H1 (cell line): ENCODE data around the gene MRE11. TPM values are rescaled to one million over a fixed set of nuclear protein-coding genes. Genes with fewer than 3 reads are reported as not detected.

ENCODE experiments used
- CTCF ChIA-PET: fragments of 300-600 bp; sonication (Branson Sonifier 250); formaldehyde crosslinking; loops from one replicate; lab custom pipeline; 2021; ENCODE audit not compliant: partially characterized antibody; lab: Charles Lee
- POLR2A ChIA-PET: fragments of 300-600 bp; sonication (Branson Sonifier 250); formaldehyde crosslinking; loops from one replicate; lab custom pipeline; 2021; ENCODE audit warnings: inconsistent platforms; ENCODE audit not compliant: partially characterized antibody; lab: Charles Lee
- DNase-seq, 2 experiments: peaks; one replicate each; pipeline versions ENCODE4 v3.0.0 to v3.0.0-alpha.2; 2010 to 2022; ENCODE audit warnings: low spot score in 2 of 2, low read depth in 1 of 2, mixed read lengths in 1 of 2
- FAIRE-seq: peaks from 2 replicates; lab custom pipeline; 2011; peaks lifted over from hg19 to GRCh38; lab: Jason Lieb, UNC
- H2AFZ ChIP-seq: 2 replicates; pipeline ENCODE4 v1.8.1; 2012; ENCODE audit warnings: low read length, inconsistent platforms
- H2AK5ac ChIP-seq: 2 replicates; pipeline ENCODE4 v1.6.1; 2013; ENCODE audit warnings: low read depth, low read length
- H2BK120ac ChIP-seq: replicated peaks from 2 replicates; pipeline ENCODE3; 2013; ENCODE audit warnings: low read depth, low read length, inconsistent platforms
- H2BK12ac ChIP-seq: 2 replicates; pipeline ENCODE4 v1.6.1; 2013; ENCODE audit warnings: low read depth, low read length
- H2BK15ac ChIP-seq: 2 replicates; pipeline ENCODE4 v1.6.1; 2013; ENCODE audit warnings: low read length
- H2BK20ac ChIP-seq: 2 replicates; pipeline ENCODE4 v1.6.1; 2013; ENCODE audit warnings: low read length
- H2BK5ac ChIP-seq: 2 replicates; pipeline ENCODE4 v1.6.1; 2013; ENCODE audit warnings: low read depth, low read length
- H3K14ac ChIP-seq: 2 replicates; pipeline ENCODE4 v1.6.1; 2013; ENCODE audit warnings: inconsistent platforms; ENCODE audit not compliant: insufficient read length
- H3K18ac ChIP-seq: 2 replicates; pipeline ENCODE4 v1.6.1; 2013; ENCODE audit warnings: low read length; ENCODE audit errors: extremely low read depth
- H3K23ac ChIP-seq: 2 replicates; pipeline ENCODE4 v1.6.1; 2013; ENCODE audit warnings: inconsistent platforms; ENCODE audit not compliant: insufficient read length
- H3K23me2 ChIP-seq: 2 replicates; pipeline ENCODE4 v1.6.1; 2013; ENCODE audit warnings: low read depth, low read length
- H3K27ac ChIP-seq: 2 replicates; pipeline ENCODE4 v1.6.1; 2011; ENCODE audit warnings: low read depth, low read length, inconsistent platforms
- H3K27me3 ChIP-seq, 4 experiments: replicated peaks in 1 of 4; 1 replicate in 1 of 4; 2 replicates in 3 of 4; pipeline versions ENCODE4 v1.6.1 to v1.8.1; 2011 to 2013; ENCODE audit warnings: low read length in 3 of 4, mild to moderate bottlenecking in 3 of 4, inconsistent platforms in 2 of 4, mixed read lengths in 2 of 4, moderate library complexity in 1 of 4; ENCODE audit not compliant: control insufficient read depth in 3 of 4, insufficient read depth in 3 of 4; ENCODE audit errors: extremely low read depth in 1 of 4
- H3K36me3 ChIP-seq, 4 experiments: 2 replicates each; pipeline versions ENCODE4 v1.6.1 to v1.8.1; 2011 to 2013; ENCODE audit warnings: mild to moderate bottlenecking in 4 of 4, low read length in 3 of 4, moderate library complexity in 2 of 4, control low read depth in 1 of 4, inconsistent platforms in 1 of 4; ENCODE audit not compliant: insufficient read depth in 4 of 4, control insufficient read depth in 2 of 4
- H3K4ac ChIP-seq: replicated peaks from 2 replicates; pipeline ENCODE3; 2013; ENCODE audit warnings: low read length, low read depth, mixed read lengths, inconsistent platforms; ENCODE audit not compliant: insufficient read length
- H3K4me1 ChIP-seq, 4 experiments: replicated peaks in 1 of 4; 1 replicate in 1 of 4; 2 replicates in 3 of 4; pipeline versions ENCODE4 v1.6.1 to v1.8.1; 2011 to 2013; ENCODE audit warnings: low read length in 3 of 4, inconsistent platforms in 2 of 4, mixed read lengths in 1 of 4; ENCODE audit not compliant: insufficient read depth in 4 of 4, control insufficient read depth in 3 of 4
- H3K4me2 ChIP-seq, 2 experiments: 2 replicates each; pipeline versions ENCODE4 v1.6.1 to v1.8.1; 2011 to 2013; ENCODE audit warnings: low read depth in 2 of 2, low read length in 2 of 2, control low read depth in 1 of 2, inconsistent platforms in 1 of 2, mild to moderate bottlenecking in 1 of 2; ENCODE audit not compliant: insufficient read depth in 1 of 2
- H3K4me3 ChIP-seq, 4 experiments: fragments of 200-600, 300-600 bp in 1 of 4; sonication (generic), shearing (Covaris generic), sonication (Bioruptor Twin) in 1 of 4; 2 replicates each; pipeline versions ENCODE4 v1.5.1 to v1.8.1; 2011 to 2016; ENCODE audit warnings: low read length in 4 of 4, low read depth in 3 of 4, control low read depth in 2 of 4, inconsistent platforms in 2 of 4, mild to moderate bottlenecking in 2 of 4, mixed read lengths in 1 of 4, moderate library complexity in 1 of 4; ENCODE audit not compliant: insufficient read depth in 2 of 4; ENCODE audit errors: extremely low read depth in 1 of 4
- H3K56ac ChIP-seq: replicated peaks from 2 replicates; pipeline ENCODE3; 2013; ENCODE audit warnings: low read depth, mild to moderate bottlenecking, mixed read lengths, low read length, inconsistent platforms; ENCODE audit not compliant: insufficient read length
- H3K79me1 ChIP-seq: 2 replicates; pipeline ENCODE4 v1.6.1; 2013; ENCODE audit warnings: low read depth, low read length, control low read depth
- H3K79me2 ChIP-seq, 2 experiments: 2 replicates each; pipeline versions ENCODE4 v1.6.1 to v1.8.1; 2012 to 2013; ENCODE audit warnings: low read length in 2 of 2, mild to moderate bottlenecking in 2 of 2, inconsistent platforms in 1 of 2; ENCODE audit not compliant: insufficient read depth in 2 of 2, control insufficient read depth in 1 of 2
- H3K9ac ChIP-seq, 4 experiments: replicated peaks in 1 of 4; 1 replicate in 1 of 4; 2 replicates in 3 of 4; pipeline versions ENCODE4 v1.6.1 to v1.8.1; 2011 to 2013; ENCODE audit warnings: low read depth in 3 of 4, low read length in 3 of 4, control low read depth in 2 of 4, mild to moderate bottlenecking in 2 of 4, moderate library complexity in 2 of 4, inconsistent platforms in 1 of 4; ENCODE audit errors: extremely low read depth in 1 of 4
- H3K9me3 ChIP-seq, 2 experiments: 2 replicates each; pipeline versions ENCODE4 v1.6.1 to v1.8.1; 2012 to 2013; ENCODE audit warnings: mild to moderate bottlenecking in 2 of 2, moderate library complexity in 2 of 2, control low read depth in 1 of 2, inconsistent platforms in 1 of 2, low read depth in 1 of 2, low read length in 1 of 2, mixed read lengths in 1 of 2; ENCODE audit not compliant: insufficient read depth in 2 of 2
- H4K20me1 ChIP-seq, 2 experiments: replicated peaks in 1 of 2; 2 replicates each; pipeline versions ENCODE3 to v1.8.1; 2011 to 2013; ENCODE audit warnings: inconsistent platforms in 2 of 2, low read length in 2 of 2, mild to moderate bottlenecking in 1 of 2; ENCODE audit not compliant: insufficient read depth in 2 of 2, control insufficient read depth in 1 of 2
- H4K5ac ChIP-seq: 2 replicates; pipeline ENCODE4 v1.6.1; 2013; ENCODE audit warnings: low read length, low read depth, mixed read lengths, inconsistent platforms; ENCODE audit not compliant: insufficient read length
- H4K8ac ChIP-seq: 2 replicates; pipeline ENCODE4 v1.8.0; 2013; ENCODE audit warnings: mild to moderate bottlenecking, moderate library complexity, low read length, inconsistent platforms; ENCODE audit not compliant: insufficient read depth; ENCODE audit errors: extremely low read depth
- H4K91ac ChIP-seq: replicated peaks from 2 replicates; pipeline ENCODE3; 2013; ENCODE audit warnings: low read length, mixed read lengths, inconsistent platforms; ENCODE audit not compliant: insufficient read length
- ASH2L ChIP-seq: fragments of 200-600, 300-600 bp; sonication (generic); IDR thresholded peaks from one replicate; pipeline ENCODE4 v1.7.1; 2017; ENCODE audit warnings: low read length
- BRCA1 ChIP-seq: IDR thresholded peaks from 2 replicates; pipeline ENCODE4 v1.6.1; 2012; ENCODE audit warnings: low read depth, low read length, improper control_type of control experiment
- FOSL1 ChIP-seq: IDR thresholded peaks from 2 replicates; pipeline ENCODE4 v1.6.1; 2011; ENCODE audit warnings: mild to moderate bottlenecking, low read depth, low read length, moderate library complexity; ENCODE audit not compliant: insufficient read depth
- HDAC6 ChIP-seq: IDR thresholded peaks from one replicate; pipeline ENCODE4 v1.7.1; 2012; ENCODE audit warnings: low read depth, mild to moderate bottlenecking, inconsistent platforms, low read length, moderate library complexity
- POLR2AphosphoS5 ChIP-seq: IDR thresholded peaks from 2 replicates; pipeline ENCODE4 v1.6.1; 2011; ENCODE audit warnings: low read depth, low read length
- RAD21 ChIP-seq, 2 experiments: IDR thresholded peaks in 1 of 2; conservative IDR thresholded peaks in 1 of 2; 2 replicates each; pipeline ENCODE4 v1.6.1; 2011; ENCODE audit warnings: low read depth in 2 of 2, low read length in 2 of 2, improper control_type of control experiment in 1 of 2, inconsistent platforms in 1 of 2, mild to moderate bottlenecking in 1 of 2, moderate library complexity in 1 of 2
- SAP30 ChIP-seq: fragments of 300-600 bp; sonication (generic); IDR thresholded peaks from 2 replicates; pipeline ENCODE4 v1.7.1; 2012; ENCODE audit warnings: low read length, moderate library complexity, mild to moderate bottlenecking, inconsistent platforms; ENCODE audit not compliant: insufficient read depth, insufficient replicate concordance
- SIN3A ChIP-seq, 2 experiments: IDR thresholded peaks in 1 of 2; conservative IDR thresholded peaks in 1 of 2; 2 replicates each; pipeline ENCODE4 v1.6.1; 2011 to 2012; ENCODE audit warnings: low read length in 2 of 2, improper control_type of control experiment in 1 of 2, low read depth in 1 of 2, mild to moderate bottlenecking in 1 of 2
- SIX5 ChIP-seq: IDR thresholded peaks from 2 replicates; pipeline ENCODE4 v1.6.1; 2011; ENCODE audit warnings: mild to moderate bottlenecking, low read depth, low read length
- SUZ12 ChIP-seq: fragments of 200-600 bp; sonication (generic); IDR thresholded peaks from 2 replicates; pipeline ENCODE4 v1.6.1; 2012; ENCODE audit warnings: mild to moderate bottlenecking, inconsistent platforms, low read length, moderate library complexity, mixed read lengths
- TAF1 ChIP-seq: IDR thresholded peaks from 2 replicates; pipeline ENCODE4 v1.6.1; 2011; ENCODE audit warnings: mild to moderate bottlenecking, low read depth, low read length
- WGBS, 2 experiments: shearing (Covaris generic) in 1 of 2; methylation state at CpG; one replicate each; pipeline versions ENCODE4 v1.1.6 to v1.1.7; 2013 to 2015; ENCODE audit warnings: low lambda C conversion rate in 2 of 2, mixed read lengths in 2 of 2, inconsistent platforms in 1 of 2, low coverage in 1 of 2, missing lambda C conversion rate in 1 of 2; ENCODE audit not compliant: insufficient replicate concordance in 2 of 2, insufficient coverage in 1 of 2, insufficient read length in 1 of 2; ENCODE audit errors: extremely low coverage in 1 of 2, missing lambda C conversion rate in 1 of 2; 5-methylcytosine and 5-hydroxymethylcytosine counted together
- polyA plus RNA-seq, 7 experiments: library from polyadenylated mRNA; depleted of rRNA in 3 of 7; stranded (reverse) in 5 of 7; unstranded in 2 of 7; fragments of >200 nt in 5 of 7; fragments of 200-250 nt in 2 of 7; gene quantifications; 1 replicate in 5 of 7; 2 replicates in 1 of 7; 4 replicates in 1 of 7; pipeline versions ENCODE4 v1.2.1 to v1.2.3, GENCODE V29; 2011 to 2013; ENCODE audit warnings: missing spikeins in 2 of 7, mixed read lengths in 2 of 7
- total RNA-seq: library from RNA; stranded (reverse); fragmentation: NEBNext Ultra II Directional; extraction: Animal tissue kit (Norgen Biotek cat#: 25700); gene quantifications from 2 replicates; pipeline ENCODE4 v1.2.1, GENCODE V29; 2021
- TF ChIP-seq, protein P1 (sequence below): IDR thresholded peaks from 2 replicates; pipeline ENCODE4 v1.6.1; 2011; ENCODE audit warnings: low read depth, mild to moderate bottlenecking, low read length; ENCODE audit not compliant: insufficient read depth
- TF ChIP-seq, protein P2 (sequence below): IDR thresholded peaks from 2 replicates; pipeline ENCODE4 v1.6.1; 2012; ENCODE audit warnings: inconsistent platforms

MRE11 gene
- total and polyA plus RNA-seq, 2 of the 8 experiments (the other 6 are each of a cell fraction or from before 2014, with no cell fraction given) = 7.2 to 43.4 TPM

- no peak overlapping the region for H2BK5ac ChIP-seq
- peaks cover 0 to 40% (median 12%) of the 10 kb centered on the region in 4 experiments; a peak in 5 of 8 replicates for H3K36me3 ChIP-seq
- FAIRE-seq (no peak), DNase-seq (no peak)
- no peaks in the 10 kb centered on the region for H3K79me1 ChIP-seq
- no peak overlapping the region for H2AK5ac ChIP-seq
- H3K27me3 ChIP-seq = no peaks in the 10 kb centered on the region
- no peak overlapping the region for H2BK12ac ChIP-seq
- no peaks in the 10 kb centered on the region for H3K79me2 ChIP-seq
- H4K20me1 ChIP-seq = peaks cover 1 to 2% of the 10 kb centered on the region in 2 experiments
- no peak overlapping the region for H2BK20ac ChIP-seq
- no peaks in the 10 kb centered on the region; the same call in 1 of the 2 replicates for H3K23me2 ChIP-seq
- no peak overlapping the region for H2AFZ ChIP-seq
- no peak overlapping the region for H3K27ac ChIP-seq
- H3K4me1 ChIP-seq = no peaks in the 10 kb centered on the region
- no peak overlapping the region for H2BK15ac ChIP-seq
- H4K5ac ChIP-seq = no peak overlapping the region
- H3K56ac ChIP-seq = no peak overlapping the region
- 85% methylated on average over 3 of the region's 3 CpGs; no CpG with 5 or more reads in 1 of the 2 experiments for WGBS, 2 experiments
- H4K91ac ChIP-seq = no peak overlapping the region
- H3K18ac ChIP-seq = no peak overlapping the region
- H4K8ac ChIP-seq = no peak overlapping the region
- H3K4me3 ChIP-seq = no peak overlapping the region
- H3K23ac ChIP-seq = no peak overlapping the region
- no peak overlapping the region for H3K4me2 ChIP-seq
- no peaks in the 10 kb centered on the region for H3K9me3 ChIP-seq
- H3K4ac ChIP-seq = no peak overlapping the region
- CTCF ChIA-PET = interaction anchor here (0.7 to 0.8 kb wide), 2 partner anchors 22 to 1767 kb away, joined by 3 read pairs; no protein-coding TSS in a partner anchor
- H3K9ac ChIP-seq = no peak overlapping the region
- no peak overlapping the region for H3K14ac ChIP-seq
- POLR2A ChIA-PET = no interaction called here
- no peak overlapping the region for H2BK120ac ChIP-seq
- TF ChIP-seq POLR2AphosphoS5 (no peak), BRCA1 (no peak), HDAC6 (no peak), RAD21 (IDR thresholded peaks at IDR 0.05 in 1 of 2, conservative IDR thresholded peaks at IDR 0.05 in 1 of 2; ENCODE audit: low read depth in 2 of 2, low read length in 2 of 2) (no peak), TAF1 (no peak), SAP30 (no peak), ASH2L (no peak), SIN3A (conservative IDR thresholded peaks at IDR 0.05 in 1 of 2, IDR thresholded peaks at IDR 0.05 in 1 of 2; ENCODE audit: low read depth in 1 of 2, low read length in 2 of 2) (no peak), SUZ12 (no peak), FOSL1 (no peak), SIX5 (no peak)
- TF ChIP-seq, protein P1, sequence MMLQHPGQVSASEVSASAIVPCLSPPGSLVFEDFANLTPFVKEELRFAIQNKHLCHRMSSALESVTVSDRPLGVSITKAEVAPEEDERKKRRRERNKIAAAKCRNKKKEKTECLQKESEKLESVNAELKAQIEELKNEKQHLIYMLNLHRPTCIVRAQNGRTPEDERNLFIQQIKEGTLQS = no peak
- TF ChIP-seq, protein P2, sequence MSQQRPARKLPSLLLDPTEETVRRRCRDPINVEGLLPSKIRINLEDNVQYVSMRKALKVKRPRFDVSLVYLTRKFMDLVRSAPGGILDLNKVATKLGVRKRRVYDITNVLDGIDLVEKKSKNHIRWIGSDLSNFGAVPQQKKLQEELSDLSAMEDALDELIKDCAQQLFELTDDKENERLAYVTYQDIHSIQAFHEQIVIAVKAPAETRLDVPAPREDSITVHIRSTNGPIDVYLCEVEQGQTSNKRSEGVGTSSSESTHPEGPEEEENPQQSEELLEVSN = no peak
Observed at GRCh38 chr11:94450048-94450447, 43.6 kb downstream of the MRE11 start.
